Measurements from ENCODE around the gene CTNNA3.

DNA sequence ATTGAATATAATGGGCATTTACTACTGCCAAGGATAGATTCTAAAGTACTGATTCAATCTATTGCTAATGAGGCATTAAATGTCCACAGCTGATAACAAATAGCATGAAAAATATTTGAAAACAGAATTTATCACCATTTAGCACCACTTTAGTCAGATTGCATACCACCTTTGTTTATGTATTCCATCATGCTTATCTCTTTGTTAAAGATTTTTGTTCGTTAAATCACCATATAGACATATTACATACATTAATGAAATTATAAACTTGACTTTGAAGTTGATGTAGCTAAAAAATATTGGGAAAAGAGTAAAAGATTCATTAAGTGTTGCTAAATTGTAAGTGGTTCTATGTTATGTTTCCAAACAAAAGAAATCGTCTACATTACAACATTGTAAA, 1022.9 kb downstream of the CTNNA3 start:
- TF ChIP-seq CTCF (IDR thresholded peaks at IDR 0.05) (no peak), EP300 (IDR thresholded peaks at IDR 0.05) (no peak), POLR2AphosphoS5 (IDR thresholded peaks at IDR 0.05) (no peak), POLR2A (IDR thresholded peaks at IDR 0.05) (no peak)

Measured in upper lobe of left lung (tissue), 4 donors.